Measurements from ENCODE around the gene LAMB4.

The LAMB4 gene

GRCh38 chr7:108079648-108080591 lies 50.2 kb downstream of the LAMB4 start:
- DNase-seq (ENCODE audit: low spot score), result no peak

GRCh38 chr7:108079276-108079647 lies 50.9 kb downstream of the LAMB4 start:
- no peak for DNase-seq (ENCODE audit: low spot score)

- DNase-seq (ENCODE audit: low spot score), result no peak
Observed at GRCh38 chr7:108078691-108079090, 51.5 kb downstream of the LAMB4 start.

- no peak for DNase-seq (ENCODE audit: low spot score)
Observed at GRCh38 chr7:108078211-108078673, 51.9 kb downstream of the LAMB4 start.

GRCh38 chr7:108077709-108078108 lies 52.5 kb downstream of the LAMB4 start:
- no peak for DNase-seq (ENCODE audit: low spot score)

GRCh38 chr7:108076156-108076555 lies 54.0 kb downstream of the LAMB4 start:
- no peak for DNase-seq (ENCODE audit: low spot score)

GRCh38 chr7:108073305-108074070 lies 56.7 kb downstream of the LAMB4 start:
- no peak for DNase-seq (ENCODE audit: low spot score)

- no peak for DNase-seq (ENCODE audit: low spot score)
Observed at GRCh38 chr7:108072739-108073138, 57.4 kb downstream of the LAMB4 start.

GRCh38 chr7:108072116-108072515 lies 58.0 kb downstream of the LAMB4 start:
- no peak for DNase-seq (ENCODE audit: low spot score)

GRCh38 chr7:108071551-108071950 lies 58.6 kb downstream of the LAMB4 start:
- DNase-seq (ENCODE audit: low spot score), result no peak

- DNase-seq (ENCODE audit: low spot score), result no peak
Observed at GRCh38 chr7:108069646-108070045, 60.5 kb downstream of the LAMB4 start.

GRCh38 chr7:108067844-108068243 lies 62.3 kb downstream of the LAMB4 start:
- DNase-seq (ENCODE audit: low spot score), result no peak

- no peak for DNase-seq (ENCODE audit: low spot score)
Observed at GRCh38 chr7:108066486-108066885, 63.7 kb downstream of the LAMB4 start.

GRCh38 chr7:108063520-108063933 lies 66.6 kb downstream of the LAMB4 start:
- DNase-seq (ENCODE audit: low spot score), result no peak

GRCh38 chr7:108062250-108063014 lies 67.7 kb downstream of the LAMB4 start:
- no peak for DNase-seq (ENCODE audit: low spot score)

- DNase-seq (ENCODE audit: low spot score), result no peak
Observed at GRCh38 chr7:108059526-108059925, 70.6 kb downstream of the LAMB4 start.

GRCh38 chr7:108057951-108058481 lies 72.1 kb downstream of the LAMB4 start:
- no peak for DNase-seq (ENCODE audit: low spot score)

- no peak for DNase-seq (ENCODE audit: low spot score)
Observed at GRCh38 chr7:108055611-108056021, 74.5 kb downstream of the LAMB4 start.

GRCh38 chr7:108054537-108054936 lies 75.6 kb downstream of the LAMB4 start:
- DNase-seq (ENCODE audit: low spot score), result no peak

GRCh38 chr7:108053250-108053649 lies 76.9 kb downstream of the LAMB4 start:
- DNase-seq (ENCODE audit: low spot score), result no peak

GRCh38 chr7:108051454-108051853 lies 78.7 kb downstream of the LAMB4 start:
- no peak for DNase-seq (ENCODE audit: low spot score)

GRCh38 chr7:108049962-108050361 lies 80.2 kb downstream of the LAMB4 start:
- no peak for DNase-seq (ENCODE audit: low spot score)

Measured in hematopoietic multipotent progenitor cell treated with erythropoietin and hydrocortisone succinate and interleukin-3 and kit ligand, for 17 days (in vitro differentiated cells).